ENCODE data around the gene LAMTOR4. TPM values are rescaled to one million over a fixed set of nuclear protein-coding genes. Genes with fewer than 3 reads are reported as not detected.
A peak's percentile ranks its signal among the peaks of the same experiment; 100 is the strongest.
"Not testable (repeated sequence)": the region's sequence is repeated elsewhere in the genome, so short reads cannot be mapped to it uniquely, and the experiment has no call there.

Gene LAMTOR4
- total and polyA plus RNA-seq, 3 experiments from 2014 or later: 125 to 386 (median 130) TPM

DNA sequence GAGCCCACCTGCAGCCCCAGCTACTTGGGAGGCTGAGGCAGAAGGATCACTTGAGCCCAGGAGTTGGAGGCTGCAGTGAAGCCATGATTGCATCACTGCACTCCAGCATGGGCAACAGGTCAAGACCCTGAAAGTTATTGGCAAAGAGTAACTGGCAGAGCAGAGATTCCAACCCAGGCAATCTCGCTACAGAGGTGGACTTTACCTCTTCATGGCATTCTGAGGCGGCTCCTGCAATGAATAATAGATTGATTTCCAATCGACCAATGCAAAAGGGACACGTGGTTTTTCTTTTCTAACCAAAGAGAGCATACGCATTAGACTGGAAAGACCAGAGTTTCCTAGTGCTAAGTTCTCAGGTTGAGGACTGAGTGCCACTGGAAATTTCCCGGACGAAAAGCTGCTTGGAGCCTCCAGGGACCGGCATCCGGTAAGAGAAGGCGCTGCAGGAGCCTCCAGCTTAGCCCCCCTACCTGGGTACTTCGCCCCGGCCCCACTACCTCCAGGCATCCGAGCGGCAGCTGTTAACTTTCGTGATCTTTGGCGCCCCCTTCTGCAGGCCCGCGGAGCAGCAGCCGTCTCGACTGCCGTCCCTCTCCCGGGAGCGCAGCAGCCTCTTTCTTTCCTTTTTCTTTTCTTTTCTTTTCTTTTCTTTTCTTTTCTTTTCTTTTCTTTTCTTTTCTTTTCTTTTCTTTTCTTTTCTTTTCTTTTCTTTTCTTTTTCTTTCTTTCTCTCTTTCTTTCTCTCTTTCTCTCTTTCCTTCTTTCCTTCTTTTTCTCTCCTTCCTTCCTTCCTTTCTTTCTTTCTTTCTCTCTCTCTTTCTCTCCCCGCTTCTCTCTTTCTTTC, 17.9 kb upstream of the LAMTOR4 start:
- no peak overlapping the region for H3K27ac ChIP-seq (ENCODE audit: low read depth, low read length)
- DNase-seq: peak; percentile 72 to 85 (median 81)
- H3K36me3 ChIP-seq (ENCODE audit: insufficient read depth, low read length): no peaks in the 10 kb centered on the region
- peaks cover 20% of the 10 kb centered on the region for H3K4me1 ChIP-seq (ENCODE audit: insufficient read depth, low read length)
- Mint-ChIP-seq H3K27me3 (peaks cover 0 to 2% of the 10 kb centered on the region in 2 donors), H3K27ac (peak overlapping the region in 2 of 8 donors; percentile 60 to 75), H3K4me3 (peak overlapping the region in 2 of 7 donors; percentile 56 to 69), H3K4me1 (peaks cover 21 to 39% (median 23%) of the 10 kb centered on the region in 3 donors), H3K36me3 (peaks cover 0 to 10% (median 0%) of the 10 kb centered on the region in 3 donors), H3K9me3 (no peaks in the 10 kb centered on the region)
- H3K9me3 ChIP-seq (ENCODE audit: low read length): no peaks in the 10 kb centered on the region
- ChIA-PET POLR2A (interaction anchor here (0.5 to 1.3 kb wide), 6 partner anchors 11 to 403 kb away, joined by 3 to 8 read pairs (median 4); partner anchors contain the start of genes GPC2 and STAG3), CTCF (interaction anchor here (0.5 to 7.9 kb wide), 33 partner anchors 7 to 1147 kb away, joined by 3 to 88 read pairs (median 4); partner anchors contain the start of genes AP4M1, CNPY4, GPC2 and LAMTOR4)
- H3K4me3 ChIP-seq (ENCODE audit: low read length): peak overlapping the region; percentile 23
- no peaks in the 10 kb centered on the region for H3K27me3 ChIP-seq (ENCODE audit: insufficient read depth, low read length, poor library complexity, severe bottlenecking)

DNA sequence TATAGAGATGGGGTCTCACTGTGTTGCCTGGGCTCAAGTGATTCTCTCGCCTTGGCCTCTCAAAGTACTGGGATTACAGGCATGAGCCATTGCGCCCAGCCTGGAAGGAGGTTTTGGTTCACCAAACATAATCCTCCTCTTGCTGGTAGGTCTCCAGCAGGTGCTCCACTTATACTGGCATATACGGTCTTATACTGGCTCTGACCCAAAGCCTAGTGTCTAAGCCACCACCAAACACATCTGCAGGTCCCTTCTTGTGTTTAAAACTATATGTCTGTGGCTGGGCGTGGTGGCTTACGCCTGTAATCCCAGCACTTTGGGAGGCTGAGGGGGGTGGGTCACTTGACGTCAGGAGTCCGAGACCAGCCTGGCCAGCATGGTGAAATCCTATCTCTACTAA, 16.6 kb upstream of the LAMTOR4 start:
- Histone ChIP-seq H3K4me1 (ENCODE audit: insufficient read depth, low read length) (peaks cover 20% of the 10 kb centered on the region), H3K27me3 (ENCODE audit: insufficient read depth, low read length, poor library complexity, severe bottlenecking) (no peaks in the 10 kb centered on the region), H3K27ac (ENCODE audit: low read depth, low read length) (no peak overlapping the region), H3K9me3 (ENCODE audit: low read length) (no peaks in the 10 kb centered on the region), H3K4me3 (ENCODE audit: low read length) (no peak overlapping the region), H3K36me3 (ENCODE audit: insufficient read depth, low read length) (no peaks in the 10 kb centered on the region)
- Mint-ChIP-seq H3K27ac (peak overlapping the region in 2 of 8 donors; percentile 23 to 50), H3K9me3 (no peaks in the 10 kb centered on the region), H3K4me3 (peak overlapping the region in 1 of 7 donors; percentile 29), H3K36me3 (peaks cover 0 to under 1% (median 0%) of the 10 kb centered on the region in 3 donors), H3K4me1 (peaks cover 13 to 27% (median 17%) of the 10 kb centered on the region in 3 donors), H3K27me3 (no peaks in the 10 kb centered on the region)
- ChIA-PET CTCF (interaction anchor here (0.9 to 7.9 kb wide), 24 partner anchors 8 to 280 kb away, joined by 3 to 88 read pairs (median 5); partner anchors contain the start of genes COPS6, GAL3ST4, GPC2 and LAMTOR4), POLR2A (interaction anchor here (0.5 kb wide), 1 partner anchor 477 kb away, joined by 7 read pairs; no protein-coding TSS in a partner anchor)
- no peak for DNase-seq

DNA sequence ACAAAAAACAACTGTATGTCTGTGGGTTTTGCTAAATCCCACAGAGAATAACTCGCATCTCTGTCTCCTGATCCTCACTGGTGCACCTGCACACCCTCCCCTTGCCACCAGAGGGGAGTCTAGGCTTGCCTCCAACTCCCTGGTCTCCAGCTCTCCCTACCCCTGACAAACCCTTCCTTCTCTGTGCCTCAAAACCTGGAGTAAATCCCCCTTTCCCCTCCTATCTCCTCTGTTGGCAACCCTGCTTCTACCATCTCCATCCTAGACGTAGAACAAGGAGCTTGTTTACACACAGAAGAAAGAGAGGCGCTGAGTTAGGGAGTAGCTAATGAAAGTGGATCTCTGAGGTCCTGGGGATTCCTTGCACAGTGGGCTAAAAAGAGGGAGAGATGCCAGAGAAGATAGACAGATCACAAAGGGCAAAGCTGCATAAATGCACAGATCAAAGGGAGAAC, 16.0 kb upstream of the LAMTOR4 start:
- H3K36me3 ChIP-seq (ENCODE audit: insufficient read depth, low read length): no peaks in the 10 kb centered on the region
- ChIA-PET POLR2A (interaction anchor here (0.5 kb wide), 2 partner anchors 476 to 670 kb away, joined by 3 to 7 read pairs; no protein-coding TSS in a partner anchor), CTCF (interaction anchor here (0.6 to 7.9 kb wide), 35 partner anchors 9 to 314 kb away, joined by 3 to 88 read pairs (median 5); partner anchors contain the start of genes AP4M1, COPS6, GAL3ST4 and GPC2)
- H3K36me3 Mint-ChIP-seq: no peaks in the 10 kb centered on the region
- peaks cover 13 to 25% (median 17%) of the 10 kb centered on the region in 3 donors for H3K4me1 Mint-ChIP-seq
- H3K4me3 ChIP-seq (ENCODE audit: low read length): no peak overlapping the region
- H3K27me3 Mint-ChIP-seq: no peaks in the 10 kb centered on the region
- peak overlapping the region in 3 of 8 donors; percentile 25 to 51 (median 50) for H3K27ac Mint-ChIP-seq
- no peaks in the 10 kb centered on the region for H3K9me3 Mint-ChIP-seq
- no peaks in the 10 kb centered on the region for H3K27me3 ChIP-seq (ENCODE audit: insufficient read depth, low read length, poor library complexity, severe bottlenecking)
- peak overlapping the region in 2 of 7 donors; percentile 10 to 29 for H3K4me3 Mint-ChIP-seq
- DNase-seq: peak; percentile 34 to 73 (median 46)
- peaks cover 19% of the 10 kb centered on the region for H3K4me1 ChIP-seq (ENCODE audit: insufficient read depth, low read length)
- no peaks in the 10 kb centered on the region for H3K9me3 ChIP-seq (ENCODE audit: low read length)
- no peak overlapping the region for H3K27ac ChIP-seq (ENCODE audit: low read depth, low read length)

DNA sequence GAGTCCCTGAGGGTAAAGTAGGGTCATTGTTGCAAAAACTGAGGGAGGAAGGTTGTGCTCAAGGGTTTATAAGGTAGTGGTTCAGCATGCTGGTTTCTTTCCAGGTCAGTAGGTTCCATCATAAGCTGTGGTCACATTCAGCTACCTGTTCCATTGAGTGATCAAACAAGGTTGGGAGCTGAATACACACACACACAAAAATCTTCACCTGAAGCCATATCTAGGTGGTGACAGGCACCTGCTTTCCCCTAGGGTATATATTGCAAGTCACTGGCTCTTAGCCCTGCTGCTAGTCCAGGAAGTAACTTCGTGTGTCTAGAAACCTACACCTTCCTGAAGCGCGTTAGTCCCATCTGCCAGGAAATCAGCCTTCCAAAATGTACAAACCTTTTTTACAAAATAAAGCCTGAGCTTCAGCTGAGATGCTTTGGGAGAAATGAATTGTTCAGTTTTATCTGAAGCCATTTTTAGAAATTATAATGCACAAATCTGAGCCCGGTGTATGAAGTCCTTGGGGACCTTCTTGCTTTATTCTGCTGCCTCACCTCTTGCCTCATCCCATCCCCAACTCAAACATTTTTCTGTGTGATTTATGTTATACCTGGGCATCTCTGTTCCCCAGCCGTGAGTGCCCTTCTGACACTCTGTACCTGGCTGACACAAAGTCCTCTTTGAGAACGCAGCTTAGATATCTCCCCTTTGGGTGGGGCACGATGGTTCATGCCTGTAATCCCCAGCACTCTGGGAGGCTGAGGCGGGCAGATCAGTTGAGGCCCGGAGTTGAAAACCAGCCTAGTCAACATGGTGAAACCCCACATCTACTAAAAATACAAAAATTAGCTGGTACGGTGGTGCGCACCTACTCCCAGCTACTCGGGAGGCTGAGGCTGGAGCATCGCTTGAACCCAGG, 10.6 kb upstream of the LAMTOR4 start:
- Histone ChIP-seq H3K9me3 (ENCODE audit: low read length) (no peaks in the 10 kb centered on the region), H3K4me3 (ENCODE audit: low read length) (no peak overlapping the region), H3K36me3 (ENCODE audit: insufficient read depth, low read length) (no peaks in the 10 kb centered on the region), H3K27ac (ENCODE audit: low read depth, low read length) (no peak overlapping the region), H3K4me1 (ENCODE audit: insufficient read depth, low read length) (no peaks in the 10 kb centered on the region), H3K27me3 (ENCODE audit: insufficient read depth, low read length, poor library complexity, severe bottlenecking) (no peaks in the 10 kb centered on the region)
- no peak for DNase-seq
- peaks cover 0 to 2% (median 0%) of the 10 kb centered on the region in 3 donors for H3K36me3 Mint-ChIP-seq
- ChIA-PET CTCF (interaction anchor here (0.8 to 1.4 kb wide), 3 partner anchors 9 to 79 kb away, joined by 3 to 8 read pairs (median 3); no protein-coding TSS in a partner anchor), POLR2A (no interaction called here)
- H3K27me3 Mint-ChIP-seq: peaks cover 0 to 11% of the 10 kb centered on the region in 2 donors
- H3K9me3 Mint-ChIP-seq: no peaks in the 10 kb centered on the region
- H3K4me1 Mint-ChIP-seq: peaks cover 0 to 4% (median 0%) of the 10 kb centered on the region in 3 donors
- no peak overlapping the region for H3K4me3 Mint-ChIP-seq
- H3K27ac Mint-ChIP-seq: peak overlapping the region in 1 of 8 donors; percentile 47

DNA sequence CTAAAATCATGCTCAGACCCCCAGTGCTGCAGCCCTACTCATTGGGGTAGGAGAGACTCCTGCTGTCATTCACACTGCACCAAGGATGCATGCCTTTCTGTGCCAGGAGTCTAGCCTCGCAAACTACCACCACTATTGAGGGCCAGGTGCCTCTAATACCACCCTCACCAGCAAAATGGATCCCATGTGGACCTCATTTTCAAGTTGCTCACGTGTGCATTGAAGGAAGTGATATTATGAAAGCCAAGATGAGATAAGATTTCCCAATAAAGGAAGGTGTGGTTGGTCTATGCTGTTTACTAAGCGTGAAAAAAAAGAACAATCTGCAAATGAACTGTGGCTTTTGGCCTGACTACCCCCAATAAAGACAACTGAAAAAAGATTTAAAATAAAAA, 7.2 kb upstream of the LAMTOR4 start:
- Histone ChIP-seq H3K4me3 (ENCODE audit: low read length) (no peak overlapping the region), H3K36me3 (ENCODE audit: insufficient read depth, low read length) (no peaks in the 10 kb centered on the region), H3K27me3 (ENCODE audit: insufficient read depth, low read length, poor library complexity, severe bottlenecking) (no peaks in the 10 kb centered on the region), H3K9me3 (ENCODE audit: low read length) (no peaks in the 10 kb centered on the region), H3K4me1 (ENCODE audit: insufficient read depth, low read length) (no peaks in the 10 kb centered on the region), H3K27ac (ENCODE audit: low read depth, low read length) (no peak overlapping the region)
- POLR2A ChIA-PET: no interaction called here
- no peak for DNase-seq
- CTCF ChIA-PET: interaction anchor here (1.6 kb wide), 1 partner anchor 15 kb away, joined by 6 read pairs; no protein-coding TSS in a partner anchor
- H3K4me3 Mint-ChIP-seq: no peak overlapping the region
- peak overlapping the region in 1 of 8 donors; percentile 63 for H3K27ac Mint-ChIP-seq
- H3K4me1 Mint-ChIP-seq: peaks cover 0 to 4% (median 4%) of the 10 kb centered on the region in 3 donors
- H3K36me3 Mint-ChIP-seq: peaks cover 0 to 2% (median 0%) of the 10 kb centered on the region in 3 donors
- peaks cover 0 to 11% of the 10 kb centered on the region in 2 donors for H3K27me3 Mint-ChIP-seq
- no peaks in the 10 kb centered on the region for H3K9me3 Mint-ChIP-seq

DNA sequence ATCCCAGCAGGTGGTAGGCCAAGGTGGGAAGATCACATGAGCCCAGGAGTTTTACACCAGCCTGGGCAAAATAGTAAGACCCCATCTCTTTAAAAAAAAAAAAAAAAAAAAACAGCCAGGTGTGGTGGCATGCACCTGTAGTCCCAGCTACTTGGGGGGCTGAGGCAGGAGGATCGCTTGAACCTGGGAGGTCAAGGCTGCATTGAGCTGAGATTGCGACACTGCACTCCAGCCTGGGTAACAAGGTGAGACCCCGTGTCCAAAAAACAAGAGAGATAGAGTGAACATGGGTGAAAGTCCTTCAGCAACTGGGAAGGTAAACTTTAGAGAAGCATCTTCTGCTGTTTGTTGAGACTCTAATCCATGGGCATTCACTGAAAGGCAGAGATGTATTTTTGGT, 6.3 kb upstream of the LAMTOR4 start:
- Histone ChIP-seq H3K9me3 (ENCODE audit: low read length) (no peaks in the 10 kb centered on the region), H3K4me1 (ENCODE audit: insufficient read depth, low read length) (no peaks in the 10 kb centered on the region), H3K4me3 (ENCODE audit: low read length) (no peak overlapping the region), H3K36me3 (ENCODE audit: insufficient read depth, low read length) (no peaks in the 10 kb centered on the region), H3K27me3 (ENCODE audit: insufficient read depth, low read length, poor library complexity, severe bottlenecking) (no peaks in the 10 kb centered on the region), H3K27ac (ENCODE audit: low read depth, low read length) (no peak overlapping the region)
- ChIA-PET POLR2A (interaction anchor here (0.5 to 0.7 kb wide), 2 partner anchors 16 to 286 kb away, joined by 3 to 9 read pairs; partner anchors contain the start of genes TRAPPC14 and ZCWPW1), CTCF (interaction anchor here (1.0 to 1.6 kb wide), 2 partner anchors 10 to 14 kb away, joined by 4 to 6 read pairs; no protein-coding TSS in a partner anchor)
- Mint-ChIP-seq H3K27me3 (peaks cover 0 to 11% of the 10 kb centered on the region in 2 donors), H3K36me3 (peaks cover 0 to 2% (median 0%) of the 10 kb centered on the region in 3 donors), H3K4me1 (peaks cover 0 to 4% (median 4%) of the 10 kb centered on the region in 3 donors), H3K9me3 (no peaks in the 10 kb centered on the region), H3K4me3 (no peak overlapping the region), H3K27ac (no peak overlapping the region)
- DNase-seq: no peak

DNA sequence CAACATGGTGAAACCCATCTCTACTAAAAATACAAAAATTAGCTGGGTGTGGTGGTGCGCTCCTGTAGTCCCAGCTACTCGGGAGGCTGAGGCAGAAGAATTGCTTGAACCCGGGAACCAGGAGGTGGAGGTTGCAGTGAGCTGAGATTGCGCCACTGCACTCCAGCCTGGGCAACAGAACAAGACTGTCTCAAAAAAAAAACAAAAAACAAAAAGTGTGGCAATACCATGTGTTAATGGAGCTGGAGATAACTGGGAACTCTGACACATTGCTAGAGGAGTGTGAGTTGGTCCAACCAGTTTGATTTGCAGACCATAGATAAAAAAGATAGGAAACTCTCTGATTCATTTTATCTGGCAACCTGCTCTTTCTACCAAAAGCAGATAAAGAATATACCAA, 2.4 kb upstream of the LAMTOR4 start:
- H3K4me1 ChIP-seq (ENCODE audit: insufficient read depth, low read length): peaks cover 16% of the 10 kb centered on the region
- H3K9me3 Mint-ChIP-seq; H3K4me3 Mint-ChIP-seq; H3K27me3 Mint-ChIP-seq; H3K36me3 ChIP-seq (ENCODE audit: insufficient read depth, low read length); H3K27ac ChIP-seq (ENCODE audit: low read depth, low read length); H3K27ac Mint-ChIP-seq; DNase-seq; H3K4me3 ChIP-seq (ENCODE audit: low read length); H3K27me3 ChIP-seq (ENCODE audit: insufficient read depth, low read length, poor library complexity, severe bottlenecking); H3K9me3 ChIP-seq (ENCODE audit: low read length): not testable (repeated sequence)
- CTCF ChIA-PET: interaction anchor here (0.8 to 1.4 kb wide), 2 partner anchors 40 to 44 kb away, joined by 3 to 4 read pairs; no protein-coding TSS in a partner anchor
- H3K4me1 Mint-ChIP-seq: peaks cover 19 to 26% (median 22%) of the 10 kb centered on the region in 3 donors
- peaks cover 0 to 17% (median 6%) of the 10 kb centered on the region in 3 donors for H3K36me3 Mint-ChIP-seq
- POLR2A ChIA-PET: interaction anchor here (0.7 kb wide), 1 partner anchor 31 kb away, joined by 3 read pairs; the partner anchor contains the start of gene GPC2

All from CD8-positive, alpha-beta memory T cell (primary cell).